Measurements from ENCODE around the gene SIT1.
"Not testable (repeated sequence)": the region's sequence is repeated elsewhere in the genome, so short reads cannot be mapped to it uniquely, and the experiment has no call there.

The SIT1 gene

GRCh38 chr9:35659340-35659739, 8.6 kb upstream of the SIT1 start:
- DNase-seq: no peak

GRCh38 chr9:35658968-35659220, 8.2 kb upstream of the SIT1 start:
- DNase-seq: peak; percentile 53 to 69

- peak; percentile 83 to 87 for DNase-seq
These were observed 7.6 kb upstream of the SIT1 start, which contains the start of gene CCDC107 for GRCh38 chr9:35658137-35658967. CCDC107 (plus strand) TSS chr9:35658292; CDS start chr9:35658380, 88 bp downstream.

- peak; percentile 99 to 100 for DNase-seq
These were observed 6.9 kb upstream of the SIT1 start, which contains the start of gene RMRP for GRCh38 chr9:35657546-35658136. RMRP (minus strand) TSS chr9:35658019.

- no peak for DNase-seq
These were observed 6.3 kb upstream of the SIT1 start for GRCh38 chr9:35656831-35657545.

GRCh38 chr9:35656348-35656747, 5.6 kb upstream of the SIT1 start:
- no peak for DNase-seq

GRCh38 chr9:35653611-35654010, 2.9 kb upstream of the SIT1 start:
- no peak for DNase-seq

- DNase-seq: no peak
These were observed 2.1 kb upstream of the SIT1 start for GRCh38 chr9:35652829-35653209.

GRCh38 chr9:35651956-35652828, 1.5 kb upstream of the SIT1 start:
- DNase-seq: peak in 1 of 2 experiments; percentile 18

- no peak for DNase-seq
These were observed 1.0 kb downstream of the SIT1 start for GRCh38 chr9:35649431-35650340.

GRCh38 chr9:35646533-35647265, 4.0 kb downstream of the SIT1 start:
- DNase-seq: peak; percentile 90 to 92

- no peak for DNase-seq
These were observed 4.6 kb downstream of the SIT1 start for GRCh38 chr9:35646153-35646532.

- DNase-seq: not testable (repeated sequence)
These were observed 5.0 kb downstream of the SIT1 start for GRCh38 chr9:35645736-35646135.

- DNase-seq: no peak
These were observed 7.7 kb downstream of the SIT1 start for GRCh38 chr9:35643046-35643445.

- not testable (repeated sequence) for DNase-seq
These were observed 9.3 kb downstream of the SIT1 start for GRCh38 chr9:35641478-35641877.

GRCh38 chr9:35640431-35640830, 10.3 kb downstream of the SIT1 start:
- DNase-seq: not testable (repeated sequence)

GRCh38 chr9:35639631-35640030, 11.1 kb downstream of the SIT1 start:
- DNase-seq: no peak

- DNase-seq: not testable (repeated sequence)
These were observed 11.5 kb downstream of the SIT1 start for GRCh38 chr9:35639225-35639624.

- not testable (repeated sequence) for DNase-seq
These were observed 12.0 kb downstream of the SIT1 start for GRCh38 chr9:35638751-35639150.

- DNase-seq: not testable (repeated sequence)
These were observed 13.2 kb downstream of the SIT1 start for GRCh38 chr9:35637427-35637955.

- DNase-seq: not testable (repeated sequence)
These were observed 13.9 kb downstream of the SIT1 start for GRCh38 chr9:35636877-35637246.
